GM12878 (cell line): Measurements from ENCODE around the gene MTMR3. TPM values are rescaled to one million over a fixed set of nuclear protein-coding genes. Genes with fewer than 3 reads are reported as not detected.

Experiments
- ATAC-seq: fragments of 200-7000 bp; cut with Tn5 transposase; 3 replicates; pipeline ENCODE4 v1.9.1; 2020; ENCODE audit warnings: mild to moderate bottlenecking, moderate library complexity
- BruUV-seq: library from RNA; stranded (reverse); fragments of 400-500 nt; replicated peaks from 2 replicates; lab custom pipeline; 2021; lab: Mats Ljungman, UMichigan
- CTCF ChIA-PET: fragments of 300-600 bp; sonication (Branson Sonifier 250); formaldehyde crosslinking; extraction: SDS; loops from one replicate; lab custom pipeline; 2021; ENCODE audit warnings: inconsistent platforms; lab: Yijun Ruan, JAX
- POLR2A ChIA-PET: fragments of 350-600 bp; formaldehyde crosslinking; extraction: SDS; loops from one replicate; lab custom pipeline; 2021; ENCODE audit warnings: inconsistent platforms; lab: Charles Lee
- RAD21 ChIA-PET: fragments of 300-600 bp; sonication (Branson Sonifier 250); formaldehyde crosslinking; loops from one replicate; lab custom pipeline; 2023; ENCODE audit warnings: antibody characterized with exemption; ENCODE audit not compliant: unreplicated experiment; lab: Charles Lee
- SMC1A ChIA-PET: fragments of 300-600 bp; sonication (Branson Sonifier 250); formaldehyde crosslinking; loops from one replicate; lab custom pipeline; 2023; ENCODE audit not compliant: unreplicated experiment, uncharacterized antibody; lab: Charles Lee
- DNase-seq: peaks from one replicate; pipeline ENCODE4 v3.0.0-alpha.2; 2011; ENCODE audit warnings: low read depth, low spot score
- FAIRE-seq: peaks from 3 replicates; lab custom pipeline; 2011; peaks lifted over from hg19 to GRCh38; lab: Jason Lieb, UNC
- H2AFZ ChIP-seq: 2 replicates; pipeline ENCODE4 v1.6.0; 2011; ENCODE audit warnings: low read depth, low read length, control low read depth; ENCODE audit not compliant: control insufficient read depth
- H3K27ac ChIP-seq: 2 replicates; pipeline ENCODE4 v1.5.1; 2011; ENCODE audit warnings: control low read depth; ENCODE audit not compliant: control insufficient read depth, insufficient read depth
- H3K27me3 ChIP-seq, 2 experiments: replicated peaks in 1 of 2; 2 replicates each; pipeline versions ENCODE4 v1.6.0 to v1.6.1; 2011; ENCODE audit warnings: low read length in 1 of 2; ENCODE audit not compliant: control insufficient read depth in 2 of 2, insufficient read depth in 2 of 2
- H3K36me3 ChIP-seq, 2 experiments: 2 replicates each; pipeline ENCODE4 v1.5.1; 2011; ENCODE audit warnings: low read length in 1 of 2; ENCODE audit not compliant: control insufficient read depth in 2 of 2, insufficient read depth in 2 of 2
- H3K4me1 ChIP-seq: 2 replicates; pipeline ENCODE4 v1.6.1; 2011; ENCODE audit warnings: mild to moderate bottlenecking, low read length, moderate library complexity, mixed read lengths; ENCODE audit not compliant: control insufficient read depth, insufficient read depth
- H3K4me2 ChIP-seq: 2 replicates; pipeline ENCODE4 v1.6.0; 2011; ENCODE audit warnings: control low read depth; ENCODE audit not compliant: control insufficient read depth, insufficient read depth
- H3K4me3 ChIP-seq: fragments of 200-600 bp; sonication (generic); 2 replicates; pipeline ENCODE4 v1.5.1; 2016
- H3K79me2 ChIP-seq: 2 replicates; pipeline ENCODE4 v1.6.0; 2011; ENCODE audit warnings: low read length; ENCODE audit not compliant: control insufficient read depth, insufficient read depth
- H3K9ac ChIP-seq: 2 replicates; pipeline ENCODE4 v1.8.0; 2011; ENCODE audit warnings: low read length, control low read depth, mixed read lengths; ENCODE audit not compliant: control insufficient read depth, insufficient read depth
- H3K9me3 ChIP-seq: replicated peaks from 3 replicates; pipeline ENCODE4 v1.5.1; 2011; ENCODE audit warnings: mild to moderate bottlenecking, low read length; ENCODE audit not compliant: control insufficient read depth, insufficient read depth
- H4K20me1 ChIP-seq: 2 replicates; pipeline ENCODE4 v1.6.0; 2011; ENCODE audit not compliant: control insufficient read depth, insufficient read depth
- BRCA1 ChIP-seq: IDR thresholded peaks from 2 replicates; pipeline ENCODE4 v1.6.1; 2011; ENCODE audit warnings: low read depth, low read length, improper control_type of control experiment
- E4F1 ChIP-seq: fragments of 450-650 bp; IDR thresholded peaks from 2 replicates; pipeline ENCODE4 v1.6.1; 2018; ENCODE audit warnings: borderline replicate concordance, mild to moderate bottlenecking; ENCODE audit not compliant: partially characterized antibody
- EGR1 ChIP-seq, 2 experiments: IDR thresholded peaks; 1 replicate in 1 of 2; 2 replicates in 1 of 2; pipeline ENCODE4 v1.6.1; 2011 to 2012; ENCODE audit warnings: low read depth in 2 of 2, low read length in 2 of 2, borderline replicate concordance in 1 of 2, mild to moderate bottlenecking in 1 of 2, moderate library complexity in 1 of 2
- JUNB ChIP-seq: IDR thresholded peaks from 2 replicates; pipeline ENCODE4 v1.6.1; 2016; ENCODE audit warnings: antibody characterized with exemption, mild to moderate bottlenecking
- PAX5 ChIP-seq: IDR thresholded peaks from 2 replicates; pipeline ENCODE4 v1.6.1; 2011; ENCODE audit warnings: low read depth, low read length, borderline replicate concordance
- POLR2AphosphoS5 ChIP-seq: IDR thresholded peaks from 2 replicates; pipeline ENCODE4 v1.6.1; 2011; ENCODE audit warnings: mild to moderate bottlenecking, low read length, inconsistent platforms
- SKIL ChIP-seq: fragments of 450-650 bp; IDR thresholded peaks from 2 replicates; pipeline ENCODE4 v1.6.1; 2017; ENCODE audit warnings: mild to moderate bottlenecking, low read depth, inconsistent platforms; ENCODE audit not compliant: poor library complexity, severe bottlenecking
- STAT3 ChIP-seq: IDR thresholded peaks from 2 replicates; pipeline ENCODE4 v1.6.1; 2011; ENCODE audit warnings: low read depth, low read length, improper control_type of control experiment
- WGBS: methylation state at CpG from one replicate; pipeline ENCODE4 v1.1.6; 2016; ENCODE audit warnings: low lambda C conversion rate; ENCODE audit not compliant: insufficient replicate concordance, insufficient coverage; ENCODE audit errors: missing lambda C conversion rate; 5-methylcytosine and 5-hydroxymethylcytosine counted together
- in situ Hi-C: fragments of 300-500 bp; cut with MboI; formaldehyde crosslinking; loops from 9 replicates; pipeline ENCODE4 v1.14.3; 2018; ENCODE audit warnings: mixed read lengths
- intact Hi-C: fragments of 100-400 bp; cut with micrococcal nuclease; formaldehyde crosslinking; loops from one replicate; pipeline ENCODE4 v1.14.2; 2022; ENCODE audit not compliant: unreplicated experiment
- polyA plus RNA-seq, 11 experiments: library from polyadenylated mRNA; depleted of rRNA in 4 of 11; unstranded in 6 of 11; stranded (reverse) in 5 of 11; fragments of >200 nt; fragmentation: Nextera tagmentation in 4 of 11; fragmentation: Illumina TruSeq in 1 of 11; extraction: Ambion mirVana in 4 of 11; extraction: Trizol in 1 of 11; gene quantifications; 1 replicate in 1 of 11; 2 replicates in 10 of 11; pipeline versions ENCODE4 v1.2.1 to v1.2.3, GENCODE V29; 2011 to 2016; ENCODE audit warnings: inconsistent platforms in 2 of 11, missing spikeins in 2 of 11, low read depth in 1 of 11
- total RNA-seq, 4 experiments: library from RNA; depleted of rRNA in 3 of 4; stranded (reverse); fragments of >200 nt in 3 of 4; fragmentation: Illumina TruSeq in 1 of 4; extraction: Trizol in 1 of 4; gene quantifications; 2 replicates each; pipeline versions ENCODE4 v1.2.1 to v1.2.3, GENCODE V29; 2013 to 2021

MTMR3 gene
- total and polyA plus RNA-seq, 10 of the 15 experiments (the other 5 are each of a cell fraction or from before 2014, with no cell fraction given), result 1.4 to 23.7 (median 10.6) TPM

- Histone ChIP-seq H4K20me1 (no peaks in the 10 kb centered on the region), H3K4me1 (peaks cover 6% of the 10 kb centered on the region; the same call in 1 of the 2 replicates), H2AFZ (no peak overlapping the region), H3K27ac (no peak overlapping the region), H3K4me2 (no peak overlapping the region), H3K36me3 (no peaks in the 10 kb centered on the region), H3K9ac (no peak overlapping the region), H3K4me3 (no peak overlapping the region), H3K9me3 (no peaks in the 10 kb centered on the region; the same call in 2 of the 3 replicates), H3K79me2 (peaks cover 8% of the 10 kb centered on the region), H3K27me3 (no peaks in the 10 kb centered on the region)
- no peak for DNase-seq
- no peak for FAIRE-seq
- ChIA-PET CTCF (interaction anchor here (0.8 to 1.1 kb wide), 2 partner anchors 9 to 117 kb away, joined by 3 to 4 read pairs; no protein-coding TSS in a partner anchor), SMC1A (no interaction called here), RAD21 (no interaction called here), POLR2A (no interaction called here)
- 64% methylated on average over 2 of the region's 2 CpGs for WGBS
- intact Hi-C loops, result no loop called here
- ATAC-seq, result no peak
- TF ChIP-seq SKIL (no peak), PAX5 (no peak), BRCA1 (no peak), EGR1 (IDR thresholded peaks at IDR 0.05; ENCODE audit: borderline replicate concordance in 1 of 2, low read depth in 2 of 2, low read length in 2 of 2) (no peak), STAT3 (no peak), E4F1 (no peak), POLR2AphosphoS5 (no peak), JUNB (no peak)
- in situ Hi-C loops, result no loop called here
- no TSS peak for BruUV-seq
These were observed 40.8 kb upstream of the MTMR3 start for GRCh38 chr22:29842172-29842571.
